Stimulated activated naive B cell treated with anti-CD40 and anti-IgM and Interleukin-4, amounts not matched to agents 10 μg/mL and 1 μg/mL and 100 μg/mL, for 72 hours (primary cell): ENCODE data around the gene RELN.
"Not testable (repeated sequence)": the region's sequence is repeated elsewhere in the genome, so short reads cannot be mapped to it uniquely, and the experiment has no call there.

Experiments used
- ATAC-seq, 2 donors: fragments of 150-1000 bp; cut with Tn5 transposase; replicated peaks; 2 replicates each; pipeline ENCODE4 v1.10.0; 2021; ENCODE audit warnings: moderate library complexity in 1 of 2
- DNase-seq: peaks from one replicate; pipeline ENCODE4 v3.0.0; 2021
- H3K27ac Mint-ChIP-seq: one replicate; pipeline ENCODE4 v1.8.0; 2022; ENCODE audit warnings: mild to moderate bottlenecking, mixed read lengths
- H3K27me3 Mint-ChIP-seq, 2 donors: one replicate each; pipeline ENCODE4 v1.8.0; 2022; ENCODE audit warnings: mixed read lengths in 2 of 2
- H3K36me3 Mint-ChIP-seq, 2 donors: one replicate each; pipeline ENCODE4 v1.8.0; 2022; ENCODE audit warnings: mixed read lengths in 2 of 2, mild to moderate bottlenecking in 1 of 2
- H3K4me1 Mint-ChIP-seq, 2 donors: one replicate each; pipeline ENCODE4 v1.8.0; 2022; ENCODE audit warnings: mixed read lengths in 2 of 2, mild to moderate bottlenecking in 1 of 2
- H3K4me3 Mint-ChIP-seq, 2 donors: one replicate each; pipeline ENCODE4 v1.8.0; 2022; ENCODE audit warnings: mild to moderate bottlenecking in 2 of 2, mixed read lengths in 2 of 2, moderate library complexity in 1 of 2
- H3K9me3 Mint-ChIP-seq, 2 donors: one replicate each; pipeline ENCODE4 v1.8.0; 2022; ENCODE audit warnings: mixed read lengths in 2 of 2, mild to moderate bottlenecking in 1 of 2

The RELN gene

DNA sequence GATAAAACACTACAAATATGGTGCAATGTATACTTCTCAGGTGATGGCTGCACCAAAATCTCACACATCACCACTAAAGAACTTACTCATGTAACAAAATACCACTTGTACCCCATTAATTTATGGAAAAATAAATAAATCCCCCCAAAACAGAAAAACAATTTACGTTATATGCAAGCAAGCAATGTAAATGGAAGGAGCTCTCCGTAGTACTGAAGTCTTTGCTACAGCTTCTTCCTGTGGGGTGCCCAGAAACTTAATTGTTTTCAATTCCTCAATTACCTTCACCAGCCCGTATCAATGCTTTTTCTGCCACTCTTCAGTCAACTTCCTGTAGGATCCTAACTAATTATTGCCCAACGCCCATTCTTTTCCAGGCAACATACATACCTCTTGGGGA is 138.1 kb downstream of the RELN start:
- Mint-ChIP-seq H3K36me3 (no peaks in the 10 kb centered on the region), H3K4me3 (no peak overlapping the region), H3K4me1 (no peaks in the 10 kb centered on the region), H3K27ac (no peak overlapping the region), H3K27me3 (no peaks in the 10 kb centered on the region), H3K9me3 (peaks cover 4 to 13% of the 10 kb centered on the region in 2 donors)
- DNase-seq (no peak), ATAC-seq (peak in 1 of 2 donors; percentile 33)

GRCh38 chr7:103843689-103844480 is 145.6 kb downstream of the RELN start:
- Mint-ChIP-seq H3K9me3 (peaks cover 2 to 4% of the 10 kb centered on the region in 2 donors), H3K4me3 (no peak overlapping the region), H3K36me3 (no peaks in the 10 kb centered on the region), H3K4me1 (no peaks in the 10 kb centered on the region), H3K27ac (no peak overlapping the region), H3K27me3 (no peaks in the 10 kb centered on the region)
- ATAC-seq (no peak), DNase-seq (no peak)

- Mint-ChIP-seq H3K4me1 (no peaks in the 10 kb centered on the region), H3K36me3 (no peaks in the 10 kb centered on the region), H3K27ac (no peak overlapping the region), H3K4me3 (no peak overlapping the region), H3K27me3 (no peaks in the 10 kb centered on the region), H3K9me3 (peaks cover 0 to 4% of the 10 kb centered on the region in 2 donors)
- no peak for ATAC-seq
- DNase-seq, result no peak
Measured at GRCh38 chr7:103833401-103833800, 156.1 kb downstream of the RELN start.

DNA sequence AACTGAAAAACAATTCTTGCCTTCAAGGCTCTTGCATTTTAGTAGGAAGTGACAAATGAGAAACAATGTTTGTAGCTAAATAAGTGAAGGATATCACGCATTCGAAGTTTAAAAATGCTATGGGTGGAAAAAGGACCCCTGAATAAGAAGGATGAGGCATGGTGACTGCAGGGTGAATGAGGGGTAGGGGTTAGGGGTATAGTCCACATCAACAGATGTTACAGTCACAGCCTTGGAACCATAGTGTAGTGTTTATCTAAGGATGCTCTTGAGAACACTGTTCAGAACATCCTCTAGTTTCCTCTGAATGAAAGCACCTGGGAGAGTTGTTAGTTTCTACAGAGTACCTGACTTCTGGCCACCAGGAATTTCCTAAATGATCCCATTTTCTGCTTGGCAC is 157.0 kb downstream of the RELN start:
- Mint-ChIP-seq H3K9me3 (peaks cover 0 to 4% of the 10 kb centered on the region in 2 donors), H3K27ac (no peak overlapping the region), H3K36me3 (no peaks in the 10 kb centered on the region), H3K4me1 (no peaks in the 10 kb centered on the region), H3K4me3 (no peak overlapping the region), H3K27me3 (no peaks in the 10 kb centered on the region)
- no peak for DNase-seq
- no peak for ATAC-seq

DNA sequence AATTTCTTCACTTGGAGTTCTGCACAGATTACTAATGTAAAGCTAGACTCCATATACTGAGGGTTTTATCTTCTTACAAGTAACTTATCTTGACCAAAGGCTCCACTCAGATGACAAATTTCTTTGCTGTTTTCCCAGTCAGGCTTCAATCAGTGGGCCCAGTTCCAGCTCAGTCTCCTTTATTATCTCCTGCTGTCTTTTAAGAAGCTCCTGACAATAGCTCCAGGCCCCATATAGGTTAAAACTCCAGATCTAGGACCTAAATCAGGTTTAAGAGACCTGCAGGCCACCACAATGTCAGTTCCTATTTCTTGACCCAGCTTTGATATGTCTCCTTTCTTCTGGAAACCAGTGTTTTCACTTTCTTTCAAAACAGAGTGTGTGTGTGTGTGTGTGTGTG is 165.2 kb downstream of the RELN start:
- H3K27ac Mint-ChIP-seq, result no peak overlapping the region
- no peak overlapping the region for H3K4me3 Mint-ChIP-seq
- DNase-seq, result no peak
- H3K4me1 Mint-ChIP-seq, result no peaks in the 10 kb centered on the region
- ATAC-seq, result no peak
- no peaks in the 10 kb centered on the region for H3K36me3 Mint-ChIP-seq
- peaks cover 1 to 6% of the 10 kb centered on the region in 2 donors for H3K9me3 Mint-ChIP-seq
- H3K27me3 Mint-ChIP-seq, result no peaks in the 10 kb centered on the region

DNA sequence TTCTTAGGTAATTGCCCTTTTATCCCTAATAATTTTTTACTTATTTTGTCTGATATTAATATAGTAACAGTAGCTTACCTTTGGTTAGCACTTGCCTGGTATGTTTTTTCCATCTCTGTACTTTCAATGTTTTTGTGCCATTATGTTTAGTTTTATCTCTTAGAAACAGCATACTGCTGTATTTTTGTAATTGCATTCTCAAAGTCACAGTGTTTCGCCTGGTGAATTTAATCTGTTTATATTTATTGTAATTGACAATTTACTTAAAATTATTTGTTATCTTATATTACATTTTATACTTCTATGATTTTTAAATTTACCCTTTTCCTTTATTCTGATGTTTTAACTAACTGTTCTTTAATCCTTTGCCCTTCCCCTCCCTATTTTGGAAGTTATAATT is 166.4 kb downstream of the RELN start:
- H3K4me3 Mint-ChIP-seq, result no peak overlapping the region
- ATAC-seq, result no peak
- H3K9me3 Mint-ChIP-seq, result peaks cover 1 to 6% of the 10 kb centered on the region in 2 donors
- no peaks in the 10 kb centered on the region for H3K27me3 Mint-ChIP-seq
- no peak overlapping the region for H3K27ac Mint-ChIP-seq
- H3K36me3 Mint-ChIP-seq, result no peaks in the 10 kb centered on the region
- no peaks in the 10 kb centered on the region for H3K4me1 Mint-ChIP-seq
- no peak for DNase-seq

DNA sequence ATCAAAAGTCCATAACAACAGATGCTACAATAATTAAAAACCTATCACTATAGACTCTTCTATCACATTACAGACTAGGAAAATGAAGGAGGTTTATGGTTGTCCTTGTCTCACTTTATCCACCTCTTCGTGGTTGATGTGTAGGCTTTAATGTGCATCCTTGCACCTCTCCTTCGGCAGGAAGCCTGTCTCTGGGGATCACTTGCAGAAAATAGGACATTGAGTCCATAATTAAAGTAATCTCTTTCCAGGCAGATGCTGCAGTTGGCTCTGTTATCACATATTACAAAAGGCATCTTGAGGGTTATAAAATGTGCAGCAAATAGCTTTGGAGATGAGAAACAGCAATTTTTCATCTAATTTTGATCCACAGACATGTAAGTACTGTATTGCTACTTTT is 168.4 kb downstream of the RELN start:
- Mint-ChIP-seq H3K4me3 (no peak overlapping the region), H3K27me3 (no peaks in the 10 kb centered on the region), H3K36me3 (no peaks in the 10 kb centered on the region), H3K9me3 (peaks cover 1 to 6% of the 10 kb centered on the region in 2 donors), H3K27ac (no peak overlapping the region), H3K4me1 (no peaks in the 10 kb centered on the region)
- no peak for DNase-seq
- ATAC-seq, result no peak

- not testable (repeated sequence) for H3K36me3 Mint-ChIP-seq, H3K27me3 Mint-ChIP-seq, H3K4me1 Mint-ChIP-seq, H3K27ac Mint-ChIP-seq, H3K9me3 Mint-ChIP-seq, ATAC-seq, DNase-seq, H3K4me3 Mint-ChIP-seq
Measured at GRCh38 chr7:103815972-103816371, 173.5 kb downstream of the RELN start.

DNA sequence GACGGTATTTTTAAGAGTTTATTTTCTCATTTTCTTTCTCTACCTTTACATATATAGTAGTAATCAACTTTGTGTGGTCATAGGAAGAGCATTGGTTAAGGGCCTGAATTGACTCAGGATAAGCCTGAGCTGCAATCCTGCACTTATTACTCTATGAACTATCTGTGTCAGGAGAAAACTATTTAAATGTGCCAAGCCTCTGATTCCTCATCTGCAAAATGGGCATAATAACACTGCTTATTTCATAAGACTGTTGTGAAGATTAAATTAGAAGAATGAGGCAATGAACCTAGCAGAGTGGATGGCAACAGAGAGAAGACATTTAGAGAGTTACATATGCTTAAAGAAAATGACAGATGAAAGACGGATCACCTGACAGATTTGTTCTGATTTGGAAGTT is 175.5 kb downstream of the RELN start:
- Mint-ChIP-seq H3K4me1 (peaks cover 0 to 4% of the 10 kb centered on the region in 2 donors), H3K27me3 (peaks cover 0 to 5% of the 10 kb centered on the region in 2 donors), H3K9me3 (peaks cover 0 to 1% of the 10 kb centered on the region in 2 donors), H3K4me3 (no peak overlapping the region), H3K27ac (no peak overlapping the region), H3K36me3 (no peaks in the 10 kb centered on the region)
- ATAC-seq, result no peak
- no peak for DNase-seq

- H3K4me3 Mint-ChIP-seq, result no peak overlapping the region
Measured at GRCh38 chr7:103811997-103812396, 177.5 kb downstream of the RELN start.

DNA sequence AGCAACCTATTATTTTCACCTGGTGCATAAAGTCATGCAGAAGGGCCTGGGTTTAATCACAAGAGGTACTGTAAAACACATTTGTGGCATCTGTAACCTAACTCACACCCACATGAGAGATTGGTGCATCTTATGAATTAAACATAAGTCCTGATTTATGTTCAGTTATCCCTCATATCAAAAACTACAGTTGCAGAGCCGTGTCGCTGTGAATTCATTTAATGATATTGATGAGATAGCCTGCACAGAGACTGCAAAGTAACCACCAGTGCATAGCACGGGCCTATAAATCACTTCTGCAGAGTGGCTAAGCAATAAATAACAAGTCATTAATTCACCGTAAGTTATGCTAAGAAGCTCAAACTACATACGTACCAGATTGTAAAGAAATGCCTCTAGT is 178.2 kb downstream of the RELN start:
- Mint-ChIP-seq H3K27ac (no peak overlapping the region), H3K9me3 (peaks cover 0 to 1% of the 10 kb centered on the region in 2 donors), H3K4me1 (peaks cover 0 to 4% of the 10 kb centered on the region in 2 donors), H3K36me3 (no peaks in the 10 kb centered on the region), H3K4me3 (no peak overlapping the region), H3K27me3 (peaks cover 0 to 5% of the 10 kb centered on the region in 2 donors)
- ATAC-seq (no peak), DNase-seq (no peak)

More at GRCh38 chr7:103811997-103812396, 177.5 kb downstream of the RELN start:
- Mint-ChIP-seq H3K36me3 (no peaks in the 10 kb centered on the region), H3K9me3 (peaks cover 0 to 1% of the 10 kb centered on the region in 2 donors), H3K27ac (no peak overlapping the region), H3K4me1 (peaks cover 0 to 4% of the 10 kb centered on the region in 2 donors), H3K27me3 (peaks cover 0 to 5% of the 10 kb centered on the region in 2 donors)
- ATAC-seq, result no peak
- no peak for DNase-seq

DNA sequence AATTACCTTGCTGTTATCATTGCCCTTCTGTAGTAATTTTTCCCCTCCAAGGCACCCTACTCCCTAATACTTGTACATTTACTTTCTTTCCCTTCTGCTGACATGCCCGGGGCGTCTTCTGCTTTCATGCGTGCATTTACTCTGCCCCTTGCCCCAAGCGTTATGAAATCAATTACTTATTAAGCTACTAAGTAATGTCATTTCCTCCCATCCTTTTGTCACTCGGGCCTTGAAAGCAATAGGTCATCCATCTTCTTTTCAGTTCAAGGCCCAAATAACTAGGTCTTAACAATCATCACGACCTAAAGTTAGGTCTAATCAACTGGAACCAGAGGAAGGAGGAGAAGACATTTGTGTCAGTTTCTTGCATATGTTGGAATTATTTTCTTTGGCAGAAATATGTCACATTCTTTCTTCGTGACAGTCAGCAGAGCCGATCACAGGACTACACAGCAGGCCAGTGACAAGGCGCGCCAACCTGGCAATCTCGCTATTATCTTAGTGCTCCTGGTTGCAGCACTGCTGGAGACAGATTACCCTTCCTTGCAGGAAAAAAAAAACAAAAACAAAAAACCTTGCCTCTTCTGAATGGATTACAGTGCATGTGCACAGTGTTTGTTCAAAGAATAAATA is 179.2 kb downstream of the RELN start:
- Mint-ChIP-seq H3K4me3 (no peak overlapping the region), H3K36me3 (no peaks in the 10 kb centered on the region), H3K4me1 (peaks cover 0 to 4% of the 10 kb centered on the region in 2 donors), H3K27me3 (peaks cover 0 to 5% of the 10 kb centered on the region in 2 donors), H3K27ac (no peak overlapping the region), H3K9me3 (peaks cover 0 to 1% of the 10 kb centered on the region in 2 donors)
- DNase-seq (no peak), ATAC-seq (no peak)

DNA sequence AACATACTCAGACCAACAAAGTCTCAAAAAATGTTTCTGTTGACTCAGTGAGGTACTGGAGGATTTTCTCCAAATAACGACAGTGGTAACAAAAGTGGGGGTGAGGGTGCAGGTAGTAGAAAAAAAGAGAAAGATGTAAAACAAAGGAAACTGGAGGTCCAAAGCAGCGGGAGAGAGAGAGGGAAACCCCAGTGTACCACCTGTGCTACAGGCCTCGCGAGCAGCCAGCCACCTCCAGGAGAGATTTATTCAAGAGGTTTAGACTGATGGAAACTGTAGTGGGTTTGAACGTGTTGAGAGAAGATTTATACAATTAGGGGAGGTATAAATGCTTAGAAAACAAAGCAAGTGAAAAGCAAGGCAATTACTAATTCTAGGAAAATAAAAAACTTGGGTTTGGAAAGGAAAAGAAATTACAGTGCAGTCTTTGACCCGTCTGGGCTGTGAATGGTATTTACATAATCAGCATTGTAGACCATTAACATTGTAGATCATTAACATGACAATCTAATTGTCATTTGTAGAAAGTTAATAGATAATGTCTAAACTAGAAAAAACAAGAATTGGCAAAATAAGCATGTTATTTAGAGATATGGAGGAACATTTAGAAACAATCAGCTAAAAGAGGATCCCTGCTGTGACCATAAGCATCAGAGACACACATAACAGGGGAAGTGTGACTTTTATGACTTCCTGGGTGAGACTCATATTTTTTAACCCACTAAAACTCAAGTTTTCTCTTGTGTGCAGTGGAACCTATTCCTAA is 180.0 kb downstream of the RELN start:
- no peak for ATAC-seq
- Mint-ChIP-seq H3K27ac (no peak overlapping the region), H3K36me3 (no peaks in the 10 kb centered on the region)

DNA sequence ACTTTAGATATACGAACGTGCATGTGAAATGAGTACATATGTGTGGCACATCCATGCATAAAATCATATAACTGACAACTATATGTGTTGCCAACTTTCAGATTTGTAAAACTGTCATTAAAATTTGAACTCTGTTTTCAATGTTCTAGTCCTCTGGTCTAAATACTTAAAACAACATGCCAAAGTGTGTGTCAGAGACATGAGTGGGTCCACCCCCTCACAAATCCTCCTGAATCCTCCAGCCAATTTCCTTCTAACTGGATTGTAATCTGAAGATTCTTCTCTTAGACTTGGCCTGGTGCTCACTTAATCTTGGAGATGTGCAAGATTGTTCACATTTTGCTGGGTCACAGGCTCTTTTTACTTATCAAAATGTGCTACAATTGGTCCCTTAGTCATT is 184.1 kb downstream of the RELN start:
- Mint-ChIP-seq H3K27ac (no peak overlapping the region), H3K4me3 (no peak overlapping the region), H3K36me3 (no peaks in the 10 kb centered on the region), H3K4me1 (no peaks in the 10 kb centered on the region), H3K9me3 (peaks cover 0 to 3% of the 10 kb centered on the region in 2 donors), H3K27me3 (no peaks in the 10 kb centered on the region)
- ATAC-seq, result no peak
- no peak for DNase-seq

More for the DNA sequence above, 180.0 kb downstream of the RELN start:
- H3K27me3 Mint-ChIP-seq, result peaks cover 0 to 5% of the 10 kb centered on the region in 2 donors
- H3K9me3 Mint-ChIP-seq, result peaks cover 0 to 1% of the 10 kb centered on the region in 2 donors
- DNase-seq, result no peak
- H3K4me1 Mint-ChIP-seq, result peaks cover 0 to 4% of the 10 kb centered on the region in 2 donors
- H3K4me3 Mint-ChIP-seq, result no peak overlapping the region
